ENCODE results near the gene GRIN3A. TPM values are rescaled to one million over a fixed set of nuclear protein-coding genes. Genes with fewer than 3 reads are reported as not detected.

GRIN3A gene
- total and polyA plus RNA-seq, 2 of the 4 experiments (the other 2 are of a cell fraction): not detected

DNA sequence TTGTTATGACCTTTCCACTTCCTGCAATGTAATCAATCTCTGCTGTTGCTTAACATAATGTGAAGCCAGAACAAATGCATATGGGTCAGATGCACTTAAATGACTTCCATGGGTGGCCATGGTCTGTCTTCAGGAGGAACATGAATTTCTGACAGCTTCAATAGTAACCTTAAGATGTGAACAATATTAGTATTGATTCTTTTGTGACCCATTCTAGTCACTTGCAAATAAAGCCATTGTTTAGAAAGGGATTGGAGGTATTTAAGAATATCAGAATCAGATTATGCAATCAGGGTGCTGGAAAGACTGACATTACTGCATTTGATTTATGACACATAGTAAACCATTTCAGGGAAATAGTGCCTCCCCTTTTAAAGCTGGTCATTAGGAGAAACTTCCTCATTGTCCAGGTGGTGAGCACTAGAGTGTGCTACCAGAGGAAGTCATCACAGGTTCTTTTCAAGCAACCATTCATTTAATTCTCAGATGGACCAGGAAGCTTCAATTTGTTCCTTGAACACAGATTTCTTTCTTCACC, 32.1 kb downstream of the GRIN3A start:
- H4K20me1 ChIP-seq (ENCODE audit: insufficient read depth, low read length): no peaks in the 10 kb centered on the region
- no peak overlapping the region for H3K23ac ChIP-seq (ENCODE audit: low read depth, low read length)
- no peaks in the 10 kb centered on the region for H3K9me3 ChIP-seq (ENCODE audit: control insufficient read depth, insufficient read depth, low read length)
- DNase-seq (no peak), ATAC-seq (ENCODE audit: low read depth) (no peak)
- no peak overlapping the region for H2AK5ac ChIP-seq (ENCODE audit: low read depth, low read length)
- no peak overlapping the region for H3K18ac ChIP-seq (ENCODE audit: low read depth, low read length)
- BruUV-seq (replicated peaks): no TSS peak
- H4K8ac ChIP-seq (ENCODE audit: low read depth in 2 of 2, low read length in 2 of 2): no peak overlapping the region
- no peak overlapping the region for H3K9ac ChIP-seq (ENCODE audit: low read depth, low read length)
- H3K56ac ChIP-seq (ENCODE audit: extremely low read depth, insufficient read depth, low read length): no peak overlapping the region
- H3K4me3 ChIP-seq (ENCODE audit: insufficient read depth, low read depth, low read length): no peak overlapping the region
- dilution Hi-C loops (cut with HindIII; ENCODE audit: low sequenced_read_pairs, unreplicated experiment) (no loop called here), in situ Hi-C loops (cut with MboI; ENCODE audit: low sequenced_read_pairs) (no loop called here), intact Hi-C loops (cut with micrococcal nuclease) (no loop called here)
- H2BK120ac ChIP-seq (ENCODE audit: low read depth, low read length): no peak overlapping the region
- H3K4ac ChIP-seq (ENCODE audit: low read depth, low read length): no peak overlapping the region
- no peak overlapping the region for H2BK20ac ChIP-seq (ENCODE audit: low read depth, low read length)
- no peaks in the 10 kb centered on the region; the same call in 1 of the 2 replicates for H3K9me1 ChIP-seq (ENCODE audit: insufficient read depth, low read length)
- no peak overlapping the region for H4K91ac ChIP-seq (ENCODE audit: insufficient read depth, low read depth, low read length)
- TF ChIP-seq FOS (IDR thresholded peaks at IDR 0.05; ENCODE audit: low read depth, low read length) (no peak), MXI1 (IDR thresholded peaks at IDR 0.05; ENCODE audit: borderline replicate concordance, low read depth, low read length) (no peak), MAFK (IDR thresholded peaks at IDR 0.05; ENCODE audit: low read depth, low read length) (no peak), NFE2L2 (IDR thresholded peaks at IDR 0.05; ENCODE audit: low read depth, low read length) (no peak), USF2 (IDR thresholded peaks at IDR 0.05; ENCODE audit: low read depth, low read length) (no peak), BHLHE40 (IDR thresholded peaks at IDR 0.05; ENCODE audit: low read depth, low read length) (no peak), MAZ (IDR thresholded peaks at IDR 0.05; ENCODE audit: borderline replicate concordance, low read depth, low read length) (no peak), RFX5 (IDR thresholded peaks at IDR 0.05; ENCODE audit: low read depth, low read length) (no peak), CEBPB (IDR thresholded peaks at IDR 0.05; ENCODE audit: low read depth, low read length) (no peak), RCOR1 (IDR thresholded peaks at IDR 0.05; ENCODE audit: insufficient replicate concordance, low read length) (no peak), RAD21 (IDR thresholded peaks at IDR 0.05; ENCODE audit: low read length) (no peak)
- TF ChIP-seq, protein P1, sequence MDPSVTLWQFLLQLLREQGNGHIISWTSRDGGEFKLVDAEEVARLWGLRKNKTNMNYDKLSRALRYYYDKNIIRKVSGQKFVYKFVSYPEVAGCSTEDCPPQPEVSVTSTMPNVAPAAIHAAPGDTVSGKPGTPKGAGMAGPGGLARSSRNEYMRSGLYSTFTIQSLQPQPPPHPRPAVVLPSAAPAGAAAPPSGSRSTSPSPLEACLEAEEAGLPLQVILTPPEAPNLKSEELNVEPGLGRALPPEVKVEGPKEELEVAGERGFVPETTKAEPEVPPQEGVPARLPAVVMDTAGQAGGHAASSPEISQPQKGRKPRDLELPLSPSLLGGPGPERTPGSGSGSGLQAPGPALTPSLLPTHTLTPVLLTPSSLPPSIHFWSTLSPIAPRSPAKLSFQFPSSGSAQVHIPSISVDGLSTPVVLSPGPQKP (IDR thresholded peaks at IDR 0.05; ENCODE audit: borderline replicate concordance, low read depth, low read length): no peak
- TF ChIP-seq, protein P2, sequence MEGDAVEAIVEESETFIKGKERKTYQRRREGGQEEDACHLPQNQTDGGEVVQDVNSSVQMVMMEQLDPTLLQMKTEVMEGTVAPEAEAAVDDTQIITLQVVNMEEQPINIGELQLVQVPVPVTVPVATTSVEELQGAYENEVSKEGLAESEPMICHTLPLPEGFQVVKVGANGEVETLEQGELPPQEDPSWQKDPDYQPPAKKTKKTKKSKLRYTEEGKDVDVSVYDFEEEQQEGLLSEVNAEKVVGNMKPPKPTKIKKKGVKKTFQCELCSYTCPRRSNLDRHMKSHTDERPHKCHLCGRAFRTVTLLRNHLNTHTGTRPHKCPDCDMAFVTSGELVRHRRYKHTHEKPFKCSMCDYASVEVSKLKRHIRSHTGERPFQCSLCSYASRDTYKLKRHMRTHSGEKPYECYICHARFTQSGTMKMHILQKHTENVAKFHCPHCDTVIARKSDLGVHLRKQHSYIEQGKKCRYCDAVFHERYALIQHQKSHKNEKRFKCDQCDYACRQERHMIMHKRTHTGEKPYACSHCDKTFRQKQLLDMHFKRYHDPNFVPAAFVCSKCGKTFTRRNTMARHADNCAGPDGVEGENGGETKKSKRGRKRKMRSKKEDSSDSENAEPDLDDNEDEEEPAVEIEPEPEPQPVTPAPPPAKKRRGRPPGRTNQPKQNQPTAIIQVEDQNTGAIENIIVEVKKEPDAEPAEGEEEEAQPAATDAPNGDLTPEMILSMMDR (conservative IDR thresholded peaks at IDR 0.05; ENCODE audit: low read depth, low read length): no peak
- no peaks in the 10 kb centered on the region for H3K27me3 ChIP-seq (ENCODE audit: control insufficient read depth, insufficient read depth, low read length)
- no peak overlapping the region for H3K4me2 ChIP-seq (ENCODE audit: low read depth, low read length)
- POLR2A ChIA-PET (ENCODE audit: unreplicated experiment): no interaction called here
- CTCF ChIA-PET: no interaction called here
- no peak overlapping the region for H2AFZ ChIP-seq (replicated peaks; ENCODE audit: low read length, poor library complexity)
- no peak overlapping the region for H2AK9ac ChIP-seq (replicated peaks; ENCODE audit: low read depth, low read length, poor library complexity)
- no peak overlapping the region for H3K14ac ChIP-seq (replicated peaks; ENCODE audit: low read depth, low read length)
- no peaks in the 10 kb centered on the region for H3K4me1 ChIP-seq (ENCODE audit: control insufficient read depth, insufficient read depth, low read length)
- no peaks in the 10 kb centered on the region for H3K79me1 ChIP-seq (ENCODE audit: low read depth in 1 of 2, low read length in 2 of 2)
- no peak overlapping the region for H2BK5ac ChIP-seq (ENCODE audit: low read depth, low read length, poor library complexity, severe bottlenecking)
- H2BK15ac ChIP-seq (ENCODE audit: low read depth, low read length): no peak overlapping the region
- no peak overlapping the region for H4K5ac ChIP-seq (ENCODE audit: low read depth, low read length)
- no peak overlapping the region for H3K27ac ChIP-seq (ENCODE audit: insufficient read depth, low read length)
- no peaks in the 10 kb centered on the region for H3K36me3 ChIP-seq (ENCODE audit: control insufficient read depth, insufficient read depth, low read length)
